Stimulated activated naive CD4-positive, alpha-beta T cell treated with Interleukin-2 at 50 U/mL for 16 hours (primary cell): ENCODE results near the gene COPS7A.

Source experiments
- DNase-seq: peaks from one replicate; lab custom pipeline; 2025; lab: John Stamatoyannopoulos, UW

Gene COPS7A

GRCh38 chr12:6723607-6724408, at the start of gene COPS7A:
Gene COPS7A (plus strand): TSS chr12:6724046. CDS start chr12:6724657, 611 bp downstream.
- DNase-seq: peak; percentile 97

GRCh38 chr12:6676962-6677361, 46.9 kb upstream of the COPS7A start:
- no peak for DNase-seq

- DNase-seq: peak; percentile 31
Measured at GRCh38 chr12:6684609-6685008, 39.2 kb upstream of the COPS7A start.

GRCh38 chr12:6685814-6686213, 38.0 kb upstream of the COPS7A start:
- DNase-seq: no peak

GRCh38 chr12:6688543-6688998, 35.3 kb upstream of the COPS7A start:
- DNase-seq: no peak

- peak; percentile 97 for DNase-seq
Measured at GRCh38 chr12:6688999-6689882, 34.6 kb upstream of the COPS7A start, which contains the start of gene ZNF384. Gene ZNF384 (minus strand): TSS chr12:6689375. CDS start chr12:6679520, 9,855 bp downstream.

- DNase-seq: no peak
Measured at GRCh38 chr12:6691473-6691872, 32.4 kb upstream of the COPS7A start.

GRCh38 chr12:6692888-6693287, 31.0 kb upstream of the COPS7A start:
- DNase-seq: no peak

- no peak for DNase-seq
Measured at GRCh38 chr12:6693832-6694355, 30.0 kb upstream of the COPS7A start.

GRCh38 chr12:6694701-6695100, 29.1 kb upstream of the COPS7A start:
- no peak for DNase-seq

- DNase-seq: no peak
Measured at GRCh38 chr12:6695313-6696045, 28.4 kb upstream of the COPS7A start.

GRCh38 chr12:6696690-6697583, 26.9 kb upstream of the COPS7A start:
- DNase-seq: no peak

- DNase-seq: no peak
Measured at GRCh38 chr12:6697584-6698351, 26.1 kb upstream of the COPS7A start.

GRCh38 chr12:6698352-6699046, 25.3 kb upstream of the COPS7A start:
- no peak for DNase-seq

- DNase-seq: no peak
Measured at GRCh38 chr12:6699259-6699988, 24.4 kb upstream of the COPS7A start.

- peak; percentile 10 for DNase-seq
Measured at GRCh38 chr12:6699989-6700645, 23.7 kb upstream of the COPS7A start.

- peak; percentile 41 for DNase-seq
Measured at GRCh38 chr12:6700646-6701051, 23.2 kb upstream of the COPS7A start, which contains the start of gene PIANP. Gene PIANP (minus strand): TSS chr12:6700815. CDS start chr12:6698061, 2,754 bp downstream.
